Ishikawa (cell line): ENCODE data around the gene NFATC1.

ENCODE experiments used
- CEBPB ChIP-seq: IDR thresholded peaks from 2 replicates; pipeline ENCODE4 v1.6.1; 2012
- CREB1 ChIP-seq: IDR thresholded peaks from 2 replicates; pipeline ENCODE4 v1.6.1; 2012; ENCODE audit warnings: low read depth
- EGR1 ChIP-seq: IDR thresholded peaks from 2 replicates; pipeline ENCODE4 v1.6.1; 2012
- EP300 ChIP-seq: IDR thresholded peaks from 2 replicates; pipeline ENCODE4 v1.6.1; 2012; ENCODE audit warnings: borderline replicate concordance
- FOXM1 ChIP-seq: IDR thresholded peaks from 2 replicates; pipeline ENCODE4 v1.6.1; 2012; ENCODE audit warnings: low read depth, borderline replicate concordance
- NFIC ChIP-seq: IDR thresholded peaks from 2 replicates; pipeline ENCODE4 v1.6.1; 2012
- RAD21 ChIP-seq: IDR thresholded peaks from 2 replicates; pipeline ENCODE4 v1.6.1; 2012; ENCODE audit warnings: low read depth
- TAF1 ChIP-seq: IDR thresholded peaks from 2 replicates; pipeline ENCODE4 v1.6.1; 2012; ENCODE audit warnings: low read depth, mild to moderate bottlenecking
- TCF12 ChIP-seq: IDR thresholded peaks from 2 replicates; pipeline ENCODE4 v1.6.1; 2012; ENCODE audit warnings: low read depth
- TEAD4 ChIP-seq: IDR thresholded peaks from 2 replicates; pipeline ENCODE4 v1.6.1; 2012
- YY1 ChIP-seq: IDR thresholded peaks from 2 replicates; pipeline ENCODE4 v1.6.1; 2012; ENCODE audit warnings: low read depth
- ZBTB7A ChIP-seq: IDR thresholded peaks from 2 replicates; pipeline ENCODE4 v1.6.1; 2012; ENCODE audit warnings: low read depth
- TF ChIP-seq, protein P1 (sequence below): IDR thresholded peaks from 2 replicates; pipeline ENCODE4 v1.6.1; 2012; ENCODE audit warnings: low read depth, mild to moderate bottlenecking
- TF ChIP-seq, protein P2 (sequence below): IDR thresholded peaks from 2 replicates; pipeline ENCODE4 v1.6.1; 2012
- TF ChIP-seq, protein P3 (sequence below): IDR thresholded peaks from 2 replicates; pipeline ENCODE4 v1.6.1; 2012

NFATC1 gene

DNA sequence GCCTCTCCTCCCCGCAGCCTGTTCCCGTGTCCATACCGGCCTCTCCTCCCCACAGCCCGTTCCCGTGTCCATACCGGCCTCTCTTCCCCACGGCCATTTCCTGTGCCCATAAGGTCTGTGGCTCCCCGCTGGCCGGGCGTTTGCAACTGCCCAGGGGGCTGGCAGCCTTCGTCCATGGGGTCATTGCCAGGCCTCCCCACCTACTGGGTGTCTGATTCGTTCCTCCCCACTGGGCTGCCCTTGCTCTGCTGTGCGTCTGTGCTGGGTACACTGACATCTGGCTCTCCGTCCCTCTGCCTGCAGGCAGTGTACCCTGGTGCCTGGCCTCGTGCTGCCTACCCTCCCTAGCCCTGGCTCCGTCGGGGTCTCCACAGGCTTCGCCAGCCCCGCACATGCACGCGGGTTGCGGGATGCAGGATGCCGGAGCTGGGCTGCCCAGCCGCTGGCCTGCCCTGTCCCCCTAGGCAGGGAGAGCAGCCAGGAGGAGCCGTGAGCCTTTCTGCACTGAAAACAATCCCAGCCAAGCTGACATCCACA is 67.8 kb downstream of the NFATC1 start:
- TF ChIP-seq NFIC (no peak), CREB1 (no peak), TAF1 (no peak), EGR1 (no peak), EP300 (no peak), CEBPB (no peak)
- TF ChIP-seq, protein P1, sequence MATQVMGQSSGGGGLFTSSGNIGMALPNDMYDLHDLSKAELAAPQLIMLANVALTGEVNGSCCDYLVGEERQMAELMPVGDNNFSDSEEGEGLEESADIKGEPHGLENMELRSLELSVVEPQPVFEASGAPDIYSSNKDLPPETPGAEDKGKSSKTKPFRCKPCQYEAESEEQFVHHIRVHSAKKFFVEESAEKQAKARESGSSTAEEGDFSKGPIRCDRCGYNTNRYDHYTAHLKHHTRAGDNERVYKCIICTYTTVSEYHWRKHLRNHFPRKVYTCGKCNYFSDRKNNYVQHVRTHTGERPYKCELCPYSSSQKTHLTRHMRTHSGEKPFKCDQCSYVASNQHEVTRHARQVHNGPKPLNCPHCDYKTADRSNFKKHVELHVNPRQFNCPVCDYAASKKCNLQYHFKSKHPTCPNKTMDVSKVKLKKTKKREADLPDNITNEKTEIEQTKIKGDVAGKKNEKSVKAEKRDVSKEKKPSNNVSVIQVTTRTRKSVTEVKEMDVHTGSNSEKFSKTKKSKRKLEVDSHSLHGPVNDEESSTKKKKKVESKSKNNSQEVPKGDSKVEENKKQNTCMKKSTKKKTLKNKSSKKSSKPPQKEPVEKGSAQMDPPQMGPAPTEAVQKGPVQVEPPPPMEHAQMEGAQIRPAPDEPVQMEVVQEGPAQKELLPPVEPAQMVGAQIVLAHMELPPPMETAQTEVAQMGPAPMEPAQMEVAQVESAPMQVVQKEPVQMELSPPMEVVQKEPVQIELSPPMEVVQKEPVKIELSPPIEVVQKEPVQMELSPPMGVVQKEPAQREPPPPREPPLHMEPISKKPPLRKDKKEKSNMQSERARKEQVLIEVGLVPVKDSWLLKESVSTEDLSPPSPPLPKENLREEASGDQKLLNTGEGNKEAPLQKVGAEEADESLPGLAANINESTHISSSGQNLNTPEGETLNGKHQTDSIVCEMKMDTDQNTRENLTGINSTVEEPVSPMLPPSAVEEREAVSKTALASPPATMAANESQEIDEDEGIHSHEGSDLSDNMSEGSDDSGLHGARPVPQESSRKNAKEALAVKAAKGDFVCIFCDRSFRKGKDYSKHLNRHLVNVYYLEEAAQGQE, result no peak

DNA sequence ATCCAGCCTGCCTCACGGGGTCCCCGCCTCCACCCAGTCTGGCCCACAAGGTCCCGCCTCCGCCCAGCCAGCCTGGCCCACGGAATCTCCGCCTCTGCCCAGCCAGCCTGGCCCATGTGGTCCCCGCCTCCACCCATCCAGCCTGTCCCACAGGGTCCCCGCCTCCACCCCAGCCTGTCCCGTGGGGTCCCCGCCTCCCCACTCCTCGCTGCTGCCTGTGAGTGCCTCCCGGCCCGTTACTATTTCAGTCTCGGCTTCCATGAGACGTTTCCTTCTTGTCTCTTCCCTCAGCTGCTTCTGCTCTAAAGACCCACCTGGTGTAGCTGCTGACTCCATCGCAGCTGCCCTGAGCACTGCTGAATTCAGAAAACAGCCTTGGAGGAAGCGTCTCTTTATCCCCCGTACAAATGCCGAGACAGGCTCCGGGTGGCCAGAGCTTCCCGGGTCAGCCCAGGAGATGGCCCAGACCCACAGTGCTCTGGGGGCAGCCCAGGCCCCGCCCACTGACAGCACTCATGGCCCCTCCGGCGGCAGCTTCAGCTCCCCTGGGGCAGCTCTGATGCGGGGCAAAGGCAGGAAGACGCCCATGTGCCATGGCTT is 69.8 kb downstream of the NFATC1 start:
- TF ChIP-seq FOXM1, result no peak
- no peak for TF ChIP-seq ZBTB7A
- TF ChIP-seq, protein P2, sequence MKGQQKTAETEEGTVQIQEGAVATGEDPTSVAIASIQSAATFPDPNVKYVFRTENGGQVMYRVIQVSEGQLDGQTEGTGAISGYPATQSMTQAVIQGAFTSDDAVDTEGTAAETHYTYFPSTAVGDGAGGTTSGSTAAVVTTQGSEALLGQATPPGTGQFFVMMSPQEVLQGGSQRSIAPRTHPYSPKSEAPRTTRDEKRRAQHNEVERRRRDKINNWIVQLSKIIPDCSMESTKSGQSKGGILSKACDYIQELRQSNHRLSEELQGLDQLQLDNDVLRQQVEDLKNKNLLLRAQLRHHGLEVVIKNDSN, result no peak
- TF ChIP-seq RAD21, result no peak
- TF ChIP-seq, protein P3, sequence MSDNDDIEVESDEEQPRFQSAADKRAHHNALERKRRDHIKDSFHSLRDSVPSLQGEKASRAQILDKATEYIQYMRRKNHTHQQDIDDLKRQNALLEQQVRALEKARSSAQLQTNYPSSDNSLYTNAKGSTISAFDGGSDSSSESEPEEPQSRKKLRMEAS, result no peak
- TF ChIP-seq TEAD4, result no peak
- no peak for TF ChIP-seq TCF12
- no peak for TF ChIP-seq CREB1
- TF ChIP-seq, protein P1, result no peak
- no peak for TF ChIP-seq NFIC
- no peak for TF ChIP-seq CEBPB
- TF ChIP-seq EP300, result no peak
- no peak for TF ChIP-seq YY1
- no peak for TF ChIP-seq EGR1
- no peak for TF ChIP-seq TAF1

DNA sequence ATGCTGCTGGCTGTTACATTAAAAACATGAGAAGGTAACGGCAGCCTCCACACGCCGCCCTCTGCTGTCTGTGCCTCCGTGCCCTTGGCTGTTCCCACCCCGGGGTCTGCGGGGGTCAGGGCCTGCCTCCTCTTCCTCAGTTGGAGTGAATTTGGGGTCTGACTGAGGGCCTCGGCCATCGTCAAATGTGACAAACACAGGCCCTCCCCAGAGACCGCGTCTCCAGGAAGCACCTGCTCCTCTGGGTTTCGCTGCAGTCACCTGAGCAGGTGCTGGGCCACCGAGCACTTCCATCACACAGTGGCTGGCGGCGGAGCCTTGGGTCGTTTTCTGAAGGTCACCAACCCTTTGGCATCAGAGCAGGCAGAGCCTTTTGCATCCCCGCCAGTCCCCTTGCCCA is 70.9 kb downstream of the NFATC1 start:
- TF ChIP-seq NFIC (no peak), CREB1 (no peak), EGR1 (no peak), TEAD4 (no peak), ZBTB7A (no peak), TAF1 (no peak), FOXM1 (no peak)

DNA sequence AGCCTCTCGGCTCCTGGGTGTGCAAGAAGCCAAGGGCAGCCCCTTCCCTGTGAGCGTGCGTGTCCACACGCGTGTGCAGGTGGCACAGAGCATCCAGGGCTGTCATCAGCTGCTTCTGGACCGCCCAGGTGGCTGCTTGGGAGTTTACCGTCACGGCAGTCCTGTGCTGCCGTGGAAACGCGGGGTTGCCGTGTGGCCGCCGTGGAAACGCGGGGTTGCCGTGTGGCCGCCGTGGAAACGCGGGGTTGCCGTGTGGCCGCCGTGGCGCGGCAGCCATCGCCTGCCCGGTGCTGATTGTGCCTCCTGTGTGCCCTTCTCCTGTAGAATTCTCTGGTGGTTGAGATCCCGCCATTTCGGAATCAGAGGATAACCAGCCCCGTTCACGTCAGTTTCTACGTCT is 71.4 kb downstream of the NFATC1 start:
- TF ChIP-seq, protein P1, result no peak

DNA sequence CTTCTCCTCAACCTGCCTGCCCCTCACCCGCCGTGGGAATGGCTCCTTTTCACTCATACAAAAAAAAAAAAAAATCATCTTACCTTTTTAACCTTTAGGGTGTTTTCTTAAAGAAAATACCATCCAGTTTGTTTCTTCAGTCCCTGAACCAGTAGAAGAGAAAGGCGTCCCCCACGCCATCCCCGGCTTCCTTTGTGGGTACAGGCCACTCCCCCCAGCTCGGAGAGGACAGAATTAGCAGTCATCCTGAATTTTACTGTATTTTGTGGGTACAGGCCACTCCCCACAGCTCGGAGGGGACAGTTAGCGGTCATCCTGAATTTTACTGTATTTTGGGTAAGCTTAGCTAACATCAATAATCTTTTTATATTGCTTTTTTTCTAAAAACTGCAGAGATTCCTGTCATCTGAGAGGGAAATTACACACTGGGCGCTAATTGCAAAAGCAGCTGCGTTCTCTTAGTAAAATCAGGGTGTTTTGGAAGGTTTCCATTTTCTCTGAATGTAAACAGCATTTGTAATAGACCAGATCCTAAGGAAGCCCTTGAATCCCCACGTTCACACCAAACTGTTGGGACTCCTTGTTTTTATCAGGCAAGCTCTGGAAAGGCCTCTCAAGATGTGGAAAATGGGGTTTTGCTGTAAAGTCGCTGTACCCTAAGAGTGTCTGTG is 72.5 kb downstream of the NFATC1 start:
- TF ChIP-seq ZBTB7A (no peak), RAD21 (no peak), EGR1 (no peak), NFIC (no peak), FOXM1 (no peak), TAF1 (no peak), TEAD4 (no peak), TCF12 (no peak), CREB1 (no peak), EP300 (no peak), CEBPB (no peak), YY1 (no peak)
- TF ChIP-seq, protein P2, result no peak
- TF ChIP-seq, protein P3, result no peak
- TF ChIP-seq, protein P1, result no peak
